HepG2 (cell line): ENCODE data around the gene AHSA1. TPM values are rescaled to one million over a fixed set of nuclear protein-coding genes. Genes with fewer than 3 reads are reported as not detected.

ENCODE experiments used
- AGO2 ChIP-seq: fragments of 200-400 bp; formaldehyde crosslinking; optimal IDR thresholded peaks from 2 replicates; pipeline ENCODE3; 2017; ENCODE audit warnings: mild to moderate bottlenecking, low read depth, low read length, moderate library complexity
- CBFB ChIP-seq: sonication (generic); formaldehyde crosslinking; IDR thresholded peaks from 2 replicates; pipeline ENCODE4 v1.4.0; 2020; ENCODE audit warnings: missing genetic modification reagents
- FOXO1 ChIP-seq: sonication (generic); formaldehyde crosslinking; IDR thresholded peaks from 2 replicates; pipeline ENCODE4 v1.4.0; 2020; ENCODE audit warnings: missing genetic modification reagents
- GFI1 ChIP-seq: sonication (generic); formaldehyde crosslinking; IDR thresholded peaks from 2 replicates; pipeline ENCODE4 v1.5.0; 2020; ENCODE audit warnings: missing genetic modification reagents, mild to moderate bottlenecking, borderline replicate concordance
- HINFP ChIP-seq: sonication (generic); formaldehyde crosslinking; IDR thresholded peaks from 2 replicates; pipeline ENCODE4 v1.4.0; 2020; ENCODE audit warnings: low read depth, mild to moderate bottlenecking, missing genetic modification reagents
- HMG20A ChIP-seq: IDR thresholded peaks from 2 replicates; pipeline ENCODE4 v1.6.1; 2016; ENCODE audit warnings: borderline replicate concordance
- NFE2 ChIP-seq: sonication (generic); formaldehyde crosslinking; IDR thresholded peaks from 2 replicates; pipeline ENCODE4 v1.4.0; 2020; ENCODE audit warnings: missing genetic modification reagents
- PRDM15 ChIP-seq: sonication (generic); formaldehyde crosslinking; IDR thresholded peaks from 2 replicates; pipeline ENCODE4 v1.4.0; 2020; ENCODE audit warnings: missing genetic modification reagents
- RFXANK ChIP-seq: IDR thresholded peaks from 2 replicates; pipeline ENCODE4 v1.6.1; 2016
- SRF ChIP-seq: IDR thresholded peaks from 2 replicates; pipeline ENCODE4 v1.6.1; 2011; ENCODE audit warnings: mild to moderate bottlenecking, low read depth, low read length, moderate library complexity
- ZNF260 ChIP-seq: sonication (generic); formaldehyde crosslinking; IDR thresholded peaks from 2 replicates; pipeline ENCODE4 v1.4.0; 2020; ENCODE audit warnings: missing genetic modification reagents, low read depth, mild to moderate bottlenecking, borderline replicate concordance
- ZNF460 ChIP-seq: sonication (generic); formaldehyde crosslinking; IDR thresholded peaks from 2 replicates; pipeline ENCODE4 v1.5.1; 2020; ENCODE audit warnings: missing genetic modification reagents, mild to moderate bottlenecking, borderline replicate concordance
- ZNF496 ChIP-seq: sonication (generic); formaldehyde crosslinking; IDR thresholded peaks from 2 replicates; pipeline ENCODE4 v1.8.1; 2023; ENCODE audit warnings: mild to moderate bottlenecking, moderate library complexity, missing genetic modification reagents; ENCODE audit not compliant: insufficient replicate concordance
- ZNF580 ChIP-seq: IDR thresholded peaks from 2 replicates; pipeline ENCODE4 v1.6.1; 2016; ENCODE audit warnings: low read depth, borderline replicate concordance
- ZNF746 ChIP-seq: sonication (generic); formaldehyde crosslinking; IDR thresholded peaks from 2 replicates; pipeline ENCODE4 v1.8.0; 2022; ENCODE audit warnings: mild to moderate bottlenecking, missing genetic modification reagents
- ZNF879 ChIP-seq: sonication (generic); formaldehyde crosslinking; IDR thresholded peaks from 2 replicates; pipeline ENCODE4 v1.8.1; 2023; ENCODE audit warnings: missing genetic modification reagents
- polyA plus RNA-seq, 8 experiments: library from polyadenylated mRNA; depleted of rRNA in 3 of 8; stranded (reverse) in 7 of 8; unstranded in 1 of 8; fragments of >200 nt; fragmentation: Illumina TruSeq in 4 of 8; extraction: Trizol in 4 of 8; gene quantifications; 2 replicates each; pipeline versions ENCODE4 v1.2.1 to v1.2.3, GENCODE V29; 2011 to 2016; ENCODE audit warnings: low read depth in 4 of 8, missing spikeins in 1 of 8, mixed read lengths in 1 of 8; ENCODE audit not compliant: insufficient read depth in 1 of 8
- total RNA-seq, 5 experiments: library from RNA; depleted of rRNA; stranded (reverse); fragments of >200 nt; fragmentation: Illumina TruSeq; extraction: Trizol; gene quantifications; 2 replicates each; pipeline ENCODE4 v1.2.3, GENCODE V29; 2016; ENCODE audit warnings: low read depth in 1 of 5
- TF ChIP-seq, protein P1 (sequence below): sonication (generic); formaldehyde crosslinking; IDR thresholded peaks from 2 replicates; pipeline ENCODE4 v1.8.1; 2023; ENCODE audit warnings: mild to moderate bottlenecking, missing genetic modification reagents
- TF ChIP-seq, protein P2 (sequence below): sonication (generic); formaldehyde crosslinking; conservative IDR thresholded peaks from 2 replicates; pipeline ENCODE4 v1.8.0; 2022; ENCODE audit warnings: low read depth, missing genetic modification reagents
- TF ChIP-seq, protein P3 (sequence below): sonication (generic); formaldehyde crosslinking; IDR thresholded peaks from 2 replicates; pipeline ENCODE4 v1.9.0; 2021; ENCODE audit warnings: missing genetic modification reagents, borderline replicate concordance
- TF ChIP-seq, protein P4 (sequence below): sonication (generic); formaldehyde crosslinking; IDR thresholded peaks from 2 replicates; pipeline ENCODE4 v1.4.0; 2020; ENCODE audit warnings: missing genetic modification reagents

AHSA1 gene
- total and polyA plus RNA-seq, 2 of the 13 experiments (the other 11 are each of a cell fraction or from before 2014, with no cell fraction given), result 113 to 241 TPM

DNA sequence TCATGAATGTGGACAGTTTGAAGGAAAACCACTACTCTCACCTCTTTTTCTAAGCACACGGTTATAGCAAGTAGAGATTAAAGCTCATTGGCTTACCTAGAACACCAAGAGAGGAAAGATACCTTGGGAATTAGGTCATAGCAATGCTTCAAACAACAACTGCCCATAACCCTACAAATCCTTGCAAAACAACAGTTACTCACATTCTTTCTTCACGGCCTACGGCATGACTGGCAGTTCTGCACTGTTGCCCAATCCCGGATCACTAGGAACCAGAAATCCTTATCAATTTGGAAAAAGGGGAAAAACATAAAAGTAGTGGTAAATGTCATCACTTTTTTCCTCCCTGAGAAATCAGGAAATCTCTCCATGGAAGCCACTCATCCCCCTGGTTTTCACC is 50.4 kb downstream of the AHSA1 start (continued):
- TF ChIP-seq ZNF580 (no peak), ZNF496 (no peak), ZNF460 (CRISPR knock-in tag) (no peak), SRF (no peak), ZNF260 (no peak), CBFB (no peak), FOXO1 (CRISPR knock-in tag) (peak; percentile 22; the same call in 1 of the 2 replicates), HMG20A (CRISPR knock-in tag) (peak; percentile 72), PRDM15 (CRISPR knock-in tag) (no peak), ZNF879 (CRISPR knock-in tag) (no peak), ZNF746 (no peak), AGO2 (no peak), HINFP (CRISPR knock-in tag) (no peak), NFE2 (peak; percentile 60; the same call in 1 of the 2 replicates), RFXANK (CRISPR knock-in tag) (no peak), GFI1 (CRISPR knock-in tag) (no peak)
- TF ChIP-seq, protein P1, sequence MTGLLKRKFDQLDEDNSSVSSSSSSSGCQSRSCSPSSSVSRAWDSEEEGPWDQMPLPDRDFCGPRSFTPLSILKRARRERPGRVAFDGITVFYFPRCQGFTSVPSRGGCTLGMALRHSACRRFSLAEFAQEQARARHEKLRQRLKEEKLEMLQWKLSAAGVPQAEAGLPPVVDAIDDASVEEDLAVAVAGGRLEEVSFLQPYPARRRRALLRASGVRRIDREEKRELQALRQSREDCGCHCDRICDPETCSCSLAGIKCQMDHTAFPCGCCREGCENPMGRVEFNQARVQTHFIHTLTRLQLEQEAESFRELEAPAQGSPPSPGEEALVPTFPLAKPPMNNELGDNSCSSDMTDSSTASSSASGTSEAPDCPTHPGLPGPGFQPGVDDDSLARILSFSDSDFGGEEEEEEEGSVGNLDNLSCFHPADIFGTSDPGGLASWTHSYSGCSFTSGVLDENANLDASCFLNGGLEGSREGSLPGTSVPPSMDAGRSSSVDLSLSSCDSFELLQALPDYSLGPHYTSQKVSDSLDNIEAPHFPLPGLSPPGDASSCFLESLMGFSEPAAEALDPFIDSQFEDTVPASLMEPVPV (CRISPR knock-in tag), result no peak
- TF ChIP-seq, protein P2, sequence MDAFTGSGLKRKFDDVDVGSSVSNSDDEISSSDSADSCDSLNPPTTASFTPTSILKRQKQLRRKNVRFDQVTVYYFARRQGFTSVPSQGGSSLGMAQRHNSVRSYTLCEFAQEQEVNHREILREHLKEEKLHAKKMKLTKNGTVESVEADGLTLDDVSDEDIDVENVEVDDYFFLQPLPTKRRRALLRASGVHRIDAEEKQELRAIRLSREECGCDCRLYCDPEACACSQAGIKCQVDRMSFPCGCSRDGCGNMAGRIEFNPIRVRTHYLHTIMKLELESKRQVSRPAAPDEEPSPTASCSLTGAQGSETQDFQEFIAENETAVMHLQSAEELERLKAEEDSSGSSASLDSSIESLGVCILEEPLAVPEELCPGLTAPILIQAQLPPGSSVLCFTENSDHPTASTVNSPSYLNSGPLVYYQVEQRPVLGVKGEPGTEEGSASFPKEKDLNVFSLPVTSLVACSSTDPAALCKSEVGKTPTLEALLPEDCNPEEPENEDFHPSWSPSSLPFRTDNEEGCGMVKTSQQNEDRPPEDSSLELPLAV (CRISPR knock-in tag), result no peak
- TF ChIP-seq, protein P3, sequence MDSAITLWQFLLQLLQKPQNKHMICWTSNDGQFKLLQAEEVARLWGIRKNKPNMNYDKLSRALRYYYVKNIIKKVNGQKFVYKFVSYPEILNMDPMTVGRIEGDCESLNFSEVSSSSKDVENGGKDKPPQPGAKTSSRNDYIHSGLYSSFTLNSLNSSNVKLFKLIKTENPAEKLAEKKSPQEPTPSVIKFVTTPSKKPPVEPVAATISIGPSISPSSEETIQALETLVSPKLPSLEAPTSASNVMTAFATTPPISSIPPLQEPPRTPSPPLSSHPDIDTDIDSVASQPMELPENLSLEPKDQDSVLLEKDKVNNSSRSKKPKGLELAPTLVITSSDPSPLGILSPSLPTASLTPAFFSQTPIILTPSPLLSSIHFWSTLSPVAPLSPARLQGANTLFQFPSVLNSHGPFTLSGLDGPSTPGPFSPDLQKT (CRISPR knock-in tag), result no peak
- TF ChIP-seq, protein P4, sequence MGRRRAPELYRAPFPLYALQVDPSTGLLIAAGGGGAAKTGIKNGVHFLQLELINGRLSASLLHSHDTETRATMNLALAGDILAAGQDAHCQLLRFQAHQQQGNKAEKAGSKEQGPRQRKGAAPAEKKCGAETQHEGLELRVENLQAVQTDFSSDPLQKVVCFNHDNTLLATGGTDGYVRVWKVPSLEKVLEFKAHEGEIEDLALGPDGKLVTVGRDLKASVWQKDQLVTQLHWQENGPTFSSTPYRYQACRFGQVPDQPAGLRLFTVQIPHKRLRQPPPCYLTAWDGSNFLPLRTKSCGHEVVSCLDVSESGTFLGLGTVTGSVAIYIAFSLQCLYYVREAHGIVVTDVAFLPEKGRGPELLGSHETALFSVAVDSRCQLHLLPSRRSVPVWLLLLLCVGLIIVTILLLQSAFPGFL (CRISPR knock-in tag), result no peak
